Left ventricle myocardium inferior (tissue), 1 donor: Measurements from ENCODE around the gene CDC42EP3. TPM values are rescaled to one million over a fixed set of nuclear protein-coding genes. Genes with fewer than 3 reads are reported as not detected.

Source experiments
- DNase-seq: peaks from one replicate; pipeline ENCODE4 v3.0.0-alpha.2; 2020
- H3K27ac ChIP-seq: fragments of 200-600 bp; replicated peaks from 2 replicates; pipeline ENCODE4 v1.8.0; 2021
- H3K27me3 ChIP-seq: fragments of 200-600 bp; 2 replicates; pipeline ENCODE4 v1.8.0; 2021; ENCODE audit warnings: low read depth
- H3K36me3 ChIP-seq: fragments of 200-600 bp; 2 replicates; pipeline ENCODE4 v1.8.0; 2021
- H3K4me1 ChIP-seq: fragments of 200-600 bp; 2 replicates; pipeline ENCODE4 v1.8.0; 2021
- H3K4me3 ChIP-seq: fragments of 200-600 bp; 2 replicates; pipeline ENCODE4 v1.8.0; 2021; ENCODE audit warnings: mild to moderate bottlenecking, moderate library complexity
- H3K9me3 ChIP-seq: fragments of 200-600 bp; replicated peaks from 2 replicates; pipeline ENCODE4 v1.8.0; 2021
- intact Hi-C: fragments of 100-400 bp; cut with micrococcal nuclease; formaldehyde crosslinking; loops from one replicate; pipeline ENCODE4 v1.11.0; 2022
- total RNA-seq: library from RNA; stranded (reverse); fragmentation: NEBNext Ultra II Directional; extraction: Animal tissue kit (Norgen Biotek cat#: 25700); gene quantifications from one replicate; pipeline ENCODE4 v1.2.1, GENCODE V29; 2021
- TF ChIP-seq, protein P1 (sequence below): fragments of 200-600 bp; IDR thresholded peaks from 2 replicates; pipeline ENCODE4 v1.8.0; 2021; ENCODE audit warnings: antibody characterized with exemption, mild to moderate bottlenecking, borderline replicate concordance
- donor health status: DM: no; HTN: yes; CAD: no; lungs with severe emphysema.

Gene CDC42EP3
- total RNA-seq, 1 donor from 2014 or later: 81.9 TPM

- intact Hi-C loops: no loop called here
- no peaks in the 10 kb centered on the region for H3K27me3 ChIP-seq
- no peaks in the 10 kb centered on the region for H3K4me1 ChIP-seq
- no peak overlapping the region for H3K4me3 ChIP-seq
- H3K36me3 ChIP-seq: no peaks in the 10 kb centered on the region
- TF ChIP-seq, protein P1, sequence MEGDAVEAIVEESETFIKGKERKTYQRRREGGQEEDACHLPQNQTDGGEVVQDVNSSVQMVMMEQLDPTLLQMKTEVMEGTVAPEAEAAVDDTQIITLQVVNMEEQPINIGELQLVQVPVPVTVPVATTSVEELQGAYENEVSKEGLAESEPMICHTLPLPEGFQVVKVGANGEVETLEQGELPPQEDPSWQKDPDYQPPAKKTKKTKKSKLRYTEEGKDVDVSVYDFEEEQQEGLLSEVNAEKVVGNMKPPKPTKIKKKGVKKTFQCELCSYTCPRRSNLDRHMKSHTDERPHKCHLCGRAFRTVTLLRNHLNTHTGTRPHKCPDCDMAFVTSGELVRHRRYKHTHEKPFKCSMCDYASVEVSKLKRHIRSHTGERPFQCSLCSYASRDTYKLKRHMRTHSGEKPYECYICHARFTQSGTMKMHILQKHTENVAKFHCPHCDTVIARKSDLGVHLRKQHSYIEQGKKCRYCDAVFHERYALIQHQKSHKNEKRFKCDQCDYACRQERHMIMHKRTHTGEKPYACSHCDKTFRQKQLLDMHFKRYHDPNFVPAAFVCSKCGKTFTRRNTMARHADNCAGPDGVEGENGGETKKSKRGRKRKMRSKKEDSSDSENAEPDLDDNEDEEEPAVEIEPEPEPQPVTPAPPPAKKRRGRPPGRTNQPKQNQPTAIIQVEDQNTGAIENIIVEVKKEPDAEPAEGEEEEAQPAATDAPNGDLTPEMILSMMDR: no peak
- no peak overlapping the region for H3K27ac ChIP-seq
- peaks cover 17% of the 10 kb centered on the region for H3K9me3 ChIP-seq
- DNase-seq: no peak
Observed at GRCh38 chr2:37711831-37712230, 40.4 kb upstream of the CDC42EP3 start.

DNA sequence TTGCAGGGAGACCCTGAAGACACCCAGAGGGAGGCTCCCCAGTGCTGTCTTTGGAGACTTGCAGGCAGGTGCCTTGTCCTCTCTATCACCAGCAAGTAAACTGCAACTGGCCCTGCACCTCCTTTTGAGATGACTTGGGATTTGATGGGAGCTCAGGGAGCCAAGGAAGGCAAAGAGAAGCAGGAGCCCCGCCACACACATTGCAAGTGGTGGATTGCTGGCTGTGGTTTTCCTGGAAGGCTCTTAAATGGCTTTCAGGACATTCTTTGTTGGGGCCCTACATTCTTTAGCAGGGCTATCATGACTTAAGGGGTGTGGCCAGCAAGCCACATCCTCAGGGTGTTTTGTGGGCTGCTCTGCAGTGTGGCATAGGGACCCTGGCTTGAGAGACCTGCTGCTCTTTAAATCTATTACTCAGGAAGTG is 39.9 kb upstream of the CDC42EP3 start:
- intact Hi-C loops: no loop called here
- no peak for DNase-seq
- Histone ChIP-seq H3K4me3 (no peak overlapping the region), H3K27me3 (no peaks in the 10 kb centered on the region), H3K4me1 (no peaks in the 10 kb centered on the region), H3K27ac (no peak overlapping the region), H3K36me3 (no peaks in the 10 kb centered on the region), H3K9me3 (peaks cover 17% of the 10 kb centered on the region)
- TF ChIP-seq, protein P1: no peak

DNA sequence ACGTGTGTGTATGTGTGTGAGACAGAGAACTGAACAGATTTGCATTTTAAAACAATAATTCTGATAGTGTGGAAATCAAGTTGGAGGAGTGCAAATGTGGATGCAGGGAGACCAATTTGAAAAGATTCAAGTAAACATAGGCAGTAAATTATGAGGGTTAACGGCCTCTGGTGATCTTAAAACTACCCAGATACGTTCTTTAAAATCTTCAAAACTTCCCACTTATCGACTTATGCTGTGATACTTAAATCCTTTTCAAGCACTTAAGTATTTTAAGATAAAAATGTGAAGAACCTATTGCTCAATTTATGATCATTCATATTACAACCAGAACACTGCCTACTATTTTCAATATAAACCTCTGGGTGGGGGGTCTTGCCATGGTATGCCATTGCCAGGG is 37.7 kb upstream of the CDC42EP3 start:
- no peaks in the 10 kb centered on the region for H3K36me3 ChIP-seq
- H3K4me3 ChIP-seq: no peak overlapping the region
- H3K27me3 ChIP-seq: no peaks in the 10 kb centered on the region
- no peak overlapping the region for H3K27ac ChIP-seq
- no peaks in the 10 kb centered on the region for H3K4me1 ChIP-seq
- TF ChIP-seq, protein P1: no peak
- intact Hi-C loops: no loop called here
- no peak for DNase-seq
- no peaks in the 10 kb centered on the region for H3K9me3 ChIP-seq

DNA sequence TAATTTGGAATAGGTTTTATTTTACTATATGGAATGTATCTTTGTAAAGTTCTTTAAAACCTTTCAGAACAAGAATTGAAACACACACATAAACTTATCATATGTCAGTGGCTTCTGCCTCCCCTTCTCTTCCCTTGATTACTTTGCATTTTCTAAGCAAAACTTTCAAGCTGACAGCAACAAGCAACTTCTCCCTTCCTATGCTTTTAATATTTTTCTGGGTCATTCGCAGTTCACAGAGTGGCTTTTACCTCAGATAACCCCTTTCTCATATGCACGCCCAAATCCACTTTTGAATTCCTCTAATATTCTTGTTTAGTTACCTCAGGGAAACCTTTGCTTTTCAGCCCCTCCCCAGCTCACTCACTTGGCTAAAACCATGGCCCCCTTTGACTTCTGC is 36.7 kb upstream of the CDC42EP3 start:
- no peak overlapping the region for H3K27ac ChIP-seq
- TF ChIP-seq, protein P1: no peak
- no peaks in the 10 kb centered on the region for H3K36me3 ChIP-seq

DNA sequence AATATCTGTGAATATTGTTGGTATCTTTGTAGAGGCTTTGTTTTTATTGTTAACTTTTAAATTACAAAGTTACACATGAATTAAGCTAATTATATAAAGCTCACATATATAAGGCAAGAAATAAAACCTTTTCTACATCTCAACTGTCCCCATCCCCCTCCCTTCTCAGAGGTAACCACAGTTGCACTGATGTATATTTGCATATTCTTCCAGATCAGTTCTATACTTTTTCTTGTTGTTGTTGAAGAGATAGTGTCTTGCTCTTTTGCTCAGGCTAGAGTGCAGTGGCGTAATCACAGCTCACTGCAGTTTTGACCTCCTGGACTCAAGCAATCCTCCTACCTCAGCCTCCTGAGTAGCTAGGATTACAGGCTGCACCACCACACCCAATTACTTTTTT is 36.0 kb upstream of the CDC42EP3 start:
- TF ChIP-seq, protein P1: no peak
- Histone ChIP-seq H3K9me3 (no peaks in the 10 kb centered on the region), H3K4me3 (no peak overlapping the region), H3K36me3 (no peaks in the 10 kb centered on the region), H3K27me3 (no peaks in the 10 kb centered on the region), H3K4me1 (no peaks in the 10 kb centered on the region), H3K27ac (no peak overlapping the region)
- intact Hi-C loops: no loop called here
- DNase-seq: no peak

More for the DNA sequence above, 36.7 kb upstream of the CDC42EP3 start:
- H3K4me1 ChIP-seq: no peaks in the 10 kb centered on the region
- H3K9me3 ChIP-seq: no peaks in the 10 kb centered on the region
- H3K4me3 ChIP-seq: no peak overlapping the region
- no peaks in the 10 kb centered on the region for H3K27me3 ChIP-seq
- intact Hi-C loops: no loop called here
- no peak for DNase-seq
